Panc1 (cell line): ENCODE data around the gene VTN.

Source experiments
- POLR2AphosphoS5 ChIP-seq: IDR thresholded peaks from 2 replicates; pipeline ENCODE4 v1.6.1; 2012; ENCODE audit warnings: mild to moderate bottlenecking, low read depth, low read length, moderate library complexity
- SIN3A ChIP-seq: IDR thresholded peaks from 2 replicates; pipeline ENCODE4 v1.6.1; 2012; ENCODE audit warnings: low read depth, mild to moderate bottlenecking, low read length, moderate library complexity, borderline replicate concordance; ENCODE audit not compliant: insufficient read depth
- TCF7L2 ChIP-seq: IDR thresholded peaks from 2 replicates; pipeline ENCODE4 v1.6.1; 2011; ENCODE audit warnings: mild to moderate bottlenecking, low read depth, low read length, inconsistent platforms
- TF ChIP-seq, protein P1 (sequence below): fragments of 450-650 bp; IDR thresholded peaks from 2 replicates; pipeline ENCODE4 v1.5.1; 2017; ENCODE audit warnings: mild to moderate bottlenecking
- TF ChIP-seq, protein P2 (sequence below), 2 experiments: IDR thresholded peaks; 2 replicates each; pipeline ENCODE4 v1.6.1; 2011 to 2012; ENCODE audit warnings: low read depth in 2 of 2, control low read depth in 1 of 2, low read length in 1 of 2, mild to moderate bottlenecking in 1 of 2, moderate library complexity in 1 of 2; ENCODE audit not compliant: insufficient read depth in 1 of 2

DNA sequence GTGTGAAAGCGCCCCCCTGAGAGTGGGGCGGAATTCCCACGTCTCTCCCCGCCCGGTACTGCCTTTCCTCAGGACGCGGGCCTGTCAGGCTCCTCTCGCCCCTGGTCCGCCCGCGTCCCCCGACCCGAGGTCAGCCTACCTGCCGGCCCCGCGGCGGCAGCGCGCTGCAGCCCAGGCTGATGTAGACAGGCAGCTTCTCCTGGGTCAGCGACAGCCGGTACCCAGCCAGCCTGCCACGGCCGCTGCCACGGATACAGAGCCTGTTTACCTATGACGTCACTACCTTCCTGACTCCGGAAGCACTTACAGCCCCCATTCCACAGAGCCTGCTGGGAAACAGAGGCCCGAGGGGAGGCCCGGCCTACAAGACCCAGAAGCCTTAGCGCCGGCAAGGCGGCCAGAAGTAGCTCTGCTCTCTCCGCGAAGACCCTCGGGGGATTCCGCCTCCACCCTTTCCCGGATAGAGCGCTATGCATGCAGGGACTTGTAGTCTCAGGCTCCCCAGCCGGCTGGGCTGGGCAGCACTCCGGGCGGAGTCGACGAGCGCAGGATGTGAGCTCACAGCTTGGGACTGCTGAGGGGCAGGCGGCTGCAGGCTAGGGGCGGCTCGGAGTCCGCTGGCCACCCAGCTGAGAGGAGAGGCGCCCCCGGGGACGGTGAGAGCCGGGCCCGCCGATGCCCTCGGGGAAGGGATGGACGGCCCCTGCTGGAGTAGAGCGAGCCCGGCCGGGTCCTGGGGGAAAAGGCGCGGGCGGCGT is 34.7 kb downstream of the VTN start, which contains the start of the genes IFT20 and TNFAIP1:
- TF ChIP-seq, protein P1, sequence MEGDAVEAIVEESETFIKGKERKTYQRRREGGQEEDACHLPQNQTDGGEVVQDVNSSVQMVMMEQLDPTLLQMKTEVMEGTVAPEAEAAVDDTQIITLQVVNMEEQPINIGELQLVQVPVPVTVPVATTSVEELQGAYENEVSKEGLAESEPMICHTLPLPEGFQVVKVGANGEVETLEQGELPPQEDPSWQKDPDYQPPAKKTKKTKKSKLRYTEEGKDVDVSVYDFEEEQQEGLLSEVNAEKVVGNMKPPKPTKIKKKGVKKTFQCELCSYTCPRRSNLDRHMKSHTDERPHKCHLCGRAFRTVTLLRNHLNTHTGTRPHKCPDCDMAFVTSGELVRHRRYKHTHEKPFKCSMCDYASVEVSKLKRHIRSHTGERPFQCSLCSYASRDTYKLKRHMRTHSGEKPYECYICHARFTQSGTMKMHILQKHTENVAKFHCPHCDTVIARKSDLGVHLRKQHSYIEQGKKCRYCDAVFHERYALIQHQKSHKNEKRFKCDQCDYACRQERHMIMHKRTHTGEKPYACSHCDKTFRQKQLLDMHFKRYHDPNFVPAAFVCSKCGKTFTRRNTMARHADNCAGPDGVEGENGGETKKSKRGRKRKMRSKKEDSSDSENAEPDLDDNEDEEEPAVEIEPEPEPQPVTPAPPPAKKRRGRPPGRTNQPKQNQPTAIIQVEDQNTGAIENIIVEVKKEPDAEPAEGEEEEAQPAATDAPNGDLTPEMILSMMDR = no peak
- TF ChIP-seq POLR2AphosphoS5 (peak; percentile 87), TCF7L2 (0 out of 2 replicates have a peak, but pooled peaks have one; percentile 43), SIN3A (peak; percentile 97)
- TF ChIP-seq, protein P2, sequence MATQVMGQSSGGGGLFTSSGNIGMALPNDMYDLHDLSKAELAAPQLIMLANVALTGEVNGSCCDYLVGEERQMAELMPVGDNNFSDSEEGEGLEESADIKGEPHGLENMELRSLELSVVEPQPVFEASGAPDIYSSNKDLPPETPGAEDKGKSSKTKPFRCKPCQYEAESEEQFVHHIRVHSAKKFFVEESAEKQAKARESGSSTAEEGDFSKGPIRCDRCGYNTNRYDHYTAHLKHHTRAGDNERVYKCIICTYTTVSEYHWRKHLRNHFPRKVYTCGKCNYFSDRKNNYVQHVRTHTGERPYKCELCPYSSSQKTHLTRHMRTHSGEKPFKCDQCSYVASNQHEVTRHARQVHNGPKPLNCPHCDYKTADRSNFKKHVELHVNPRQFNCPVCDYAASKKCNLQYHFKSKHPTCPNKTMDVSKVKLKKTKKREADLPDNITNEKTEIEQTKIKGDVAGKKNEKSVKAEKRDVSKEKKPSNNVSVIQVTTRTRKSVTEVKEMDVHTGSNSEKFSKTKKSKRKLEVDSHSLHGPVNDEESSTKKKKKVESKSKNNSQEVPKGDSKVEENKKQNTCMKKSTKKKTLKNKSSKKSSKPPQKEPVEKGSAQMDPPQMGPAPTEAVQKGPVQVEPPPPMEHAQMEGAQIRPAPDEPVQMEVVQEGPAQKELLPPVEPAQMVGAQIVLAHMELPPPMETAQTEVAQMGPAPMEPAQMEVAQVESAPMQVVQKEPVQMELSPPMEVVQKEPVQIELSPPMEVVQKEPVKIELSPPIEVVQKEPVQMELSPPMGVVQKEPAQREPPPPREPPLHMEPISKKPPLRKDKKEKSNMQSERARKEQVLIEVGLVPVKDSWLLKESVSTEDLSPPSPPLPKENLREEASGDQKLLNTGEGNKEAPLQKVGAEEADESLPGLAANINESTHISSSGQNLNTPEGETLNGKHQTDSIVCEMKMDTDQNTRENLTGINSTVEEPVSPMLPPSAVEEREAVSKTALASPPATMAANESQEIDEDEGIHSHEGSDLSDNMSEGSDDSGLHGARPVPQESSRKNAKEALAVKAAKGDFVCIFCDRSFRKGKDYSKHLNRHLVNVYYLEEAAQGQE (IDR thresholded peaks at IDR 0.05; ENCODE audit: insufficient read depth in 1 of 2, low read depth in 2 of 2, low read length in 1 of 2) = 0 out of 4 replicates have a peak, but pooled peaks of 1 of the 2 experiments have one; percentile 38
